Mucosa of stomach (tissue), 1 donor: ENCODE results near the gene KRT78.

Experiments
- H3K27me3 ChIP-seq: one replicate; pipeline ENCODE4 v1.7.0; 2013; ENCODE audit warnings: mild to moderate bottlenecking, low read length; ENCODE audit not compliant: control insufficient read depth, insufficient read depth
- H3K36me3 ChIP-seq: one replicate; pipeline ENCODE4 v1.7.0; 2013; ENCODE audit warnings: low read length; ENCODE audit not compliant: control insufficient read depth, insufficient read depth
- H3K4me1 ChIP-seq: one replicate; pipeline ENCODE4 v1.7.0; 2013; ENCODE audit warnings: mild to moderate bottlenecking, low read length; ENCODE audit not compliant: control insufficient read depth, insufficient read depth
- H3K4me3 ChIP-seq: one replicate; pipeline ENCODE4 v1.7.0; 2013; ENCODE audit warnings: low read length
- H3K9ac ChIP-seq: one replicate; pipeline ENCODE4 v1.7.0; 2013; ENCODE audit warnings: mild to moderate bottlenecking, low read length, moderate library complexity
- H3K9me3 ChIP-seq: one replicate; pipeline ENCODE4 v1.7.0; 2013; ENCODE audit warnings: mild to moderate bottlenecking, low read length, moderate library complexity; ENCODE audit not compliant: control insufficient read depth
- donor health status: Pancreatic carcinoma.

The KRT78 gene

GRCh38 chr12:52790427-52791270 lies 58.1 kb downstream of the KRT78 start:
- no peak overlapping the region for H3K4me3 ChIP-seq
- H3K36me3 ChIP-seq: no peaks in the 10 kb centered on the region
- peaks cover 33% of the 10 kb centered on the region for H3K27me3 ChIP-seq
- H3K4me1 ChIP-seq: no peaks in the 10 kb centered on the region
- no peaks in the 10 kb centered on the region for H3K9me3 ChIP-seq
- H3K9ac ChIP-seq: no peak overlapping the region

GRCh38 chr12:52789637-52790426 lies 59.0 kb downstream of the KRT78 start:
- Histone ChIP-seq H3K4me3 (no peak overlapping the region), H3K36me3 (no peaks in the 10 kb centered on the region), H3K9ac (no peak overlapping the region), H3K9me3 (no peaks in the 10 kb centered on the region), H3K27me3 (peaks cover 33% of the 10 kb centered on the region), H3K4me1 (no peaks in the 10 kb centered on the region)

GRCh38 chr12:52788876-52789636 lies 59.7 kb downstream of the KRT78 start:
- Histone ChIP-seq H3K4me1 (no peaks in the 10 kb centered on the region), H3K27me3 (peaks cover 31% of the 10 kb centered on the region)

GRCh38 chr12:52788192-52788875 lies 60.5 kb downstream of the KRT78 start:
- Histone ChIP-seq H3K27me3 (peaks cover 28% of the 10 kb centered on the region), H3K36me3 (no peaks in the 10 kb centered on the region), H3K9ac (no peak overlapping the region), H3K4me3 (no peak overlapping the region), H3K4me1 (no peaks in the 10 kb centered on the region), H3K9me3 (no peaks in the 10 kb centered on the region)

More at GRCh38 chr12:52788876-52789636, 59.7 kb downstream of the KRT78 start:
- Histone ChIP-seq H3K9me3 (no peaks in the 10 kb centered on the region), H3K9ac (no peak overlapping the region), H3K4me3 (no peak overlapping the region), H3K36me3 (no peaks in the 10 kb centered on the region)
